ENCODE measurements around the gene NLRP4.

Gene NLRP4, protein sequence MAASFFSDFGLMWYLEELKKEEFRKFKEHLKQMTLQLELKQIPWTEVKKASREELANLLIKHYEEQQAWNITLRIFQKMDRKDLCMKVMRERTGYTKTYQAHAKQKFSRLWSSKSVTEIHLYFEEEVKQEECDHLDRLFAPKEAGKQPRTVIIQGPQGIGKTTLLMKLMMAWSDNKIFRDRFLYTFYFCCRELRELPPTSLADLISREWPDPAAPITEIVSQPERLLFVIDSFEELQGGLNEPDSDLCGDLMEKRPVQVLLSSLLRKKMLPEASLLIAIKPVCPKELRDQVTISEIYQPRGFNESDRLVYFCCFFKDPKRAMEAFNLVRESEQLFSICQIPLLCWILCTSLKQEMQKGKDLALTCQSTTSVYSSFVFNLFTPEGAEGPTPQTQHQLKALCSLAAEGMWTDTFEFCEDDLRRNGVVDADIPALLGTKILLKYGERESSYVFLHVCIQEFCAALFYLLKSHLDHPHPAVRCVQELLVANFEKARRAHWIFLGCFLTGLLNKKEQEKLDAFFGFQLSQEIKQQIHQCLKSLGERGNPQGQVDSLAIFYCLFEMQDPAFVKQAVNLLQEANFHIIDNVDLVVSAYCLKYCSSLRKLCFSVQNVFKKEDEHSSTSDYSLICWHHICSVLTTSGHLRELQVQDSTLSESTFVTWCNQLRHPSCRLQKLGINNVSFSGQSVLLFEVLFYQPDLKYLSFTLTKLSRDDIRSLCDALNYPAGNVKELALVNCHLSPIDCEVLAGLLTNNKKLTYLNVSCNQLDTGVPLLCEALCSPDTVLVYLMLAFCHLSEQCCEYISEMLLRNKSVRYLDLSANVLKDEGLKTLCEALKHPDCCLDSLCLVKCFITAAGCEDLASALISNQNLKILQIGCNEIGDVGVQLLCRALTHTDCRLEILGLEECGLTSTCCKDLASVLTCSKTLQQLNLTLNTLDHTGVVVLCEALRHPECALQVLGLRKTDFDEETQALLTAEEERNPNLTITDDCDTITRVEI

DNA sequence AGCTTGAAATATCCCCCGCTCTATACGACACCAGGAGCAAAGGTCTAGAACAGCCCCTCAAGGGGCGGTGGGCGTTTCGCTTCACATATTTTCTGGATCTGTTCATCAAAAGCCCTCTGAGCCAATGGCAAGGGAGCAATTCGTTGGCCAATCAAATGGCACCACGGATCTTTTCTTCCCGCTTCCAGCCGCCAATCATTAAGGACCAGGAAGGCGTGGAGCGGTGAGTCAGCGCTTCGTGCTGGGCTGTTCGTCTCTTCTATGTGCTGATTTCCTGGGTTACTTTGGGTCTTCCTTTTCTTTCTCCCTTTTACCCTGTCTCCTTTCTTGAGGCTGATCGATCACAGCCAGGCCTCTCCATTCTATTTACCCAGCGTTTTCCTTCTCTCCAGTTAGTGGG is at the start of gene NLRP4:
Gene NLRP4 (plus strand): TSS at position 201 of the 400 bp plus-strand sequence. CDS start 15,541 bp downstream, outside the sequence.
- no peak for DNase-seq (ENCODE audit: low read depth in 2 of 2)

DNA sequence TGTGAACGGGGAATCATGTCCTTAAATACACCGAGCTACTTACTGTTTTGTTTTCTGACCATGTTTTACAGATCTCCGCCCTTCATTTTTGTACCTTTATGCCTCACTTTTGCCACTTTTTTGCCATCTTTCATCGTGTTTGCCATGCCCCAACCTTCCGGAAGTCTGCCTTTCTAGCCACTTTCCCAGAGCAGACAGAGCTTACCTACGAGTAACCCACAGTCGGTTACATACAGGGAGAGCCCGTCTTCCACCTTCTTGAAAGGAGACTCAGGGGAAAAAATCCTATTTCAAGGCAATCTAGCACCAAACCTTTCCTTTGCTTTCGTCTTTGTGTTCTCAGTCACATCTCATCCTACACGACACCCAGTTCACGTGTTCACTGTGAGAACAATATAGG is 41.3 kb upstream of the NLRP4 start:
- no peak for DNase-seq (ENCODE audit: low read depth in 2 of 2)

GRCh38 chr19:55801416-55801815 is 34.9 kb upstream of the NLRP4 start:
- DNase-seq (ENCODE audit: low read depth in 2 of 2), result no peak

DNA sequence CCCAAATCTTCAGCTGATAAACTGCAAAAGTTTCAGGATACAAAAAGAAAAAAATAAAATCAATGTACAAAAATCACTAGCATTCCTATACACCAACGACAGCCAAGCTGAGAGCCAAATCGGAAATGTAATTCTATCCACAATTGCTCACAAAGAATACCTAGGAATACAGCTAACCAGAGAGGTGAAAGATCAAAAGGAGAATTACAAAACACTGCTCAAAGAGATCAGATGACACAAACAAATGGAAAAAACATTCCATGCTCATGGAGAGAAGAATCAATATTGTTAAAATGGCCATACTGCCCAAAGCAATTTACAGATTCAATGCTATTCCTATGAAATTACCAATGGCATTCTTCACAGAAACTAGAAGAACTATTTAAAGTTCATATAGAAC is 34.1 kb upstream of the NLRP4 start:
- no peak for DNase-seq (ENCODE audit: low read depth in 2 of 2)

- DNase-seq (ENCODE audit: low read depth in 2 of 2), result peak in 1 of 2 donors; percentile 2
Observed at GRCh38 chr19:55809381-55810058, 26.8 kb upstream of the NLRP4 start.

GRCh38 chr19:55811340-55811739 is 25.0 kb upstream of the NLRP4 start:
- no peak for DNase-seq (ENCODE audit: low read depth in 2 of 2)

GRCh38 chr19:55812449-55812848 is 23.9 kb upstream of the NLRP4 start:
- no peak for DNase-seq (ENCODE audit: low read depth in 2 of 2)

DNA sequence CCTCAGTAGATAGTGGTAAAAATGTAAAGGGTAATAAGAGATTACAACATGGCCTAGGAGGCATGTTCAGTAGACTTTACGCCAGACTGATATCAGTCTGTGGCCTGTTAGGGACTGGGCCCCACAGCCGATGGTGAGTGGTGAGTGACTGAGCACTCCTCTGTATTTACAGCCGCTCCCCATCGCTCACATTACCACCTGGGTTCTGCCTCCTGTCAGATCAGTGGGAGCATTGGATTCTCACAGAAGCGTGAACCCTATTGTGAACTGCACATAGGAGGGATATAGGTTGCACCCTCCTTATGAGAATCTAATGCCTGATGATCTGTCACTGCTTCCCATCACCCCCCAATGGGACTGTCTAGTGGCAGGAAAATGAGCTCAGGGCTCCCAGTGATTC is 22.4 kb upstream of the NLRP4 start:
- no peak for DNase-seq (ENCODE audit: low read depth in 2 of 2)

DNA sequence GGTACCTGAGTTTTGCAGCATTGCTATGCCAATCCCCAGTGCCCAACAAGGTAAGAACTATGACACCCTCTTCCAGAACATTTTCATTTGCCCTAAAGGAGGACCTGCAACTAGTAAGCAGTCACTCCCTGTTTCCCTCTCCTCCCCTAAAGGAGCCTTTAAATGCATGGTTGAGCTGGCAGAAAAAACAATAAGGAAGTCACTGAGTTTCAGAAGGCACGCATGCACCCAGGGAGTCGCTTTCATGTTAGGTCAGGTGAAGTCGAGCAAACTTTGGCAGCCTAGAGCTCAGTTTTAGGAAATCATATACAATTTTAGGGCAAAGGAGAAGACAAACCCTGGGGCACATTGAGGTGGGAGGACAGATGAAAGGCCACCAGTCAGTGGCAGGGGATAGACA is 16.3 kb upstream of the NLRP4 start:
- no peak for DNase-seq (ENCODE audit: low read depth in 2 of 2)

DNA sequence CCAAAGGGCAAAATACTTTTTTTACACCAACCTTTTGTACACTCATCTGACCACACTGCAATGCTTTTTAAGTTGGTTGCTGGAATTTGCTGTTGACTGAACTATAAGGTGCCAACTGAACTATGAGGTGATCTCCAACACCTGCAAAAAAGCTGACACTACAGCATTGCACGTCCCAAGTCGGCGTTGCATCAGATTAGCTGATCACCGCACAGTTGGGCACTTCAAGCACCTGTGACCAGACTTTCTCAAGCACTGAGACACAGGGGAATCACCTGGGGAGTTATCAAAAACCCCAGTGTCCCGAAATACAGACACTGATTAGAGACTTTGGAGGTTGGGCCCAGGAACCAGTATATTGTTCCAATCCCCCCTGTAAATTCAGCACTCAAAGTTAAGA is 5.7 kb upstream of the NLRP4 start:
- no peak for DNase-seq (ENCODE audit: low read depth in 2 of 2)

DNA sequence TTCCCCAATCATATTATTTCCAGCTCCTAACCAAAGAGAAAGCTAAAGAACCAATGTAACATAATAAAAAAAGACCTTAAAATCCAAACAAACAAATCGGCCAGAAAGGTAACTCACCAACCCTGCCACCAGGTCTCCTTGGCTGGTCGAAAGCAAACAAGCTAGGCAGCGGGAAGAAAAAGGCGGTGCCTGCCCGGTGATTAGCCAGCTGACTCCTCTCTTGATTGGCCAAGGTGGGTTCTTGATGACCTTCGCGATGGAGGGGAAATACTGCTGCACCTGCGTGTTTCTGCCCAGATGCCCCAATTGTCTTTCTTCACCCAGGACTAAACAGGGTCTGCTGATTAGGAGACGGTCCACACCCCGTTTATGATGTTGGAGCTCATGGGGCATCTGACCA is 4.5 kb upstream of the NLRP4 start, which contains the start of gene NLRP11:
Gene NLRP11 (minus strand): TSS at position 154 of the 400 bp plus-strand sequence. CDS start 13,825 bp downstream, outside the sequence.
- DNase-seq (ENCODE audit: low read depth in 2 of 2), result no peak

DNA sequence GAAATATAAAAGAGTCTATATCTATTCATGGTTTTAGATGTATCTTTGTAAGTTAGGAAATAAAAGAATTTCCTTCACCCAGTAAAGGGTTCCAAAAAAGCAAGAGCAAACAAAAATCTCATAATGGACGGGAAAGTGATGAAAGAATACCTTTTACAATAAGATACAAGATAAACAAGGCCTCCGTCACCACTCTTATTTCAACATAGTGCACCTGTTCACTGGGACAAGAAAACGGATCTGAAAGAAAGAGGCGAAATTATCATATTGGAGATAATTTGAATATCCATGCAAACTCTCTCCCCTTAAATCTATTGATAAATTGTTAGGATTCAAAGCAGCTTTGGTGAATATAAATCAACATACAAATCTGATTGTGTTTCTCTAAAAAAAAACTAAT is 3.7 kb upstream of the NLRP4 start:
- no peak for DNase-seq (ENCODE audit: low read depth in 2 of 2)

DNA sequence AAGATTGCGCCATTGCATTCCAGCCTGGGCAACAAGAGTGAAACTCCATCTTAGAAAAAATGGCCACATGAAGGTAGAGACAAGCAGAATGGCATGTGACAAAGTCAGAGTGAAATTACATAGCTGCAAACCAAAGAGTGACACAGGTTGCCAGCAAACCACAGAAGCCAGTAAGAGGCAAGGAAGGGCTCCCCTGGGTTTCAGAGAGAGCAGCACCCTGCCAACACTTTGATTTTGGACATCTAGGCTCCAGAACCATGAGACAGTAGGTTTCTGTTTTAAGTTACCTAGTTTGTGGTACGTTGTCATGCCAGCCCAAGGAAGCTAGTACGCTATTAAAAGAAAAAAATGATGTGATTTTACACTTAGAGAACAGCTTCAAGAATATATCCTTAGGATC is 1.9 kb downstream of the NLRP4 start:
- DNase-seq (ENCODE audit: low read depth in 2 of 2), result no peak

DNA sequence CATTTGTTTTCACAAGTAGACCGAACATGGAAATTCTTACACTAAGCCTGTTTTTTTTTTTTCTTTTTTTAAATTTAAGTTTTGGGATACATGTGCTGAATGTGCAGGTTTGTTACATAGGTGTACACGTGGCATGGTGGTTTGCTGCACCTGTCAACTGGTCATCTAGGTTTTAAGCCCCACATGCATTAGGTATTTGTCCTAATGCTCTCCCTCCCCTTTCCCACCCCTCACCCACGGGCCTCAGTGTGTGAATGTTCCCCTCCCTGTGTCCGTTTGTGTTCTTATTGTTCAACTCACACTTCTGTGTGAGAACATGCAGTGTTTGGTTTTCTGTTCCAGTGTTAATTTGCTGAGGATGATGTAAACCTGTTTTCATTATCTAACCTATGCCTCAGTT is 2.6 kb downstream of the NLRP4 start:
- DNase-seq (ENCODE audit: low read depth in 2 of 2), result no peak

DNA sequence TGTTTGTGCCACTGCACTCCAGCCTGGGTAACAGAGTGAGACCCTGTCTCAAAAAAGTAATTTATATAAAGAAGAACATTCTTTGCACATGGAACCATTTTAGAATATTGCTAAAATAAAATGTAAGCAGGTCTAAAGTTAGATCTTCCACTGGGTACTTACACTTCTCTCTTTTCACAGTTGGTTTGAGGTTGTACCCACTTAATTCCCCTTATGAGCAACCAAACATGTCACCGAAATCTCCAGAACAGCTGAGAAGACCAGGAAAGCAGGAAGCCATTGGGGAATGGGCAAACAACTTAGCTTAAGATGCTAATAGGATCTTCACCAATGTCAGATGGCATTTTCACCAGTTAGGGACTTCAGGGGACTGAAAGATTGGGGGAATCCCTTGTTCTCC is 18.8 kb downstream of the NLRP4 start:
- DNase-seq (ENCODE audit: low read depth in 2 of 2), result no peak

DNA sequence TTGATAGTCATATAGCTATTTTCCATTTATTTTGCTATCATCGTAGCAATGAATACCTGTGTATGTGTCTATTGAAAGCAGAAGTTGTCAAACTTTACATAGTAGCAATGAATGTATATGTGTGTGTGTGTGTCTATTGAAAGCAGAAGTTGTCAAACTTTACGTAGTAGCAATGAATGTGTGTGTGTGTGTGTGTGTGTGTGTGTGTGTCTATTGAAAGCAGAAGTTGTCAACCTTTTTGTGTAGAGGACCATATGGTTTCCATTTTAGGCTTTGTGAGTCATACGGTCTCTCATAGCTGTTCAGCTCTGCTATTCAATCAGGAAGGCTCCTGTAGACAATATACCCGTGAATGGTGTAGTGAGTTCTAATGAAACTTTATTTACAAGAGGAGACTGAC is 20.8 kb downstream of the NLRP4 start:
- no peak for DNase-seq (ENCODE audit: low read depth in 2 of 2)

DNA sequence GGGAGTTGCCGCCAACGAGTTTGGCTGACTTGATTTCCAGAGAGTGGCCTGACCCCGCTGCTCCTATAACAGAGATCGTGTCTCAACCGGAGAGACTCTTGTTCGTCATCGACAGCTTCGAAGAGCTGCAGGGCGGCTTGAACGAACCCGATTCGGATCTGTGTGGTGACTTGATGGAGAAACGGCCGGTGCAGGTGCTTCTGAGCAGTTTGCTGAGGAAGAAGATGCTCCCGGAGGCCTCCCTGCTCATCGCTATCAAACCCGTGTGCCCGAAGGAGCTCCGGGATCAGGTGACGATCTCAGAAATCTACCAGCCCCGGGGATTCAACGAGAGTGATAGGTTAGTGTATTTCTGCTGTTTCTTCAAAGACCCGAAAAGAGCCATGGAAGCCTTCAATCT is 21.6 kb downstream of the NLRP4 start:
- DNase-seq (ENCODE audit: low read depth in 2 of 2), result no peak

- no peak for DNase-seq (ENCODE audit: low read depth in 2 of 2)
Observed at GRCh38 chr19:55858401-55858800, 22.1 kb downstream of the NLRP4 start.

- DNase-seq (ENCODE audit: low read depth in 2 of 2), result no peak
Observed at GRCh38 chr19:55858969-55859368, 22.6 kb downstream of the NLRP4 start.

- DNase-seq (ENCODE audit: low read depth in 2 of 2), result no peak
Observed at GRCh38 chr19:55866521-55866920, 30.2 kb downstream of the NLRP4 start.

- no peak for DNase-seq (ENCODE audit: low read depth in 2 of 2)
Observed at GRCh38 chr19:55867101-55867500, 30.8 kb downstream of the NLRP4 start.

DNA sequence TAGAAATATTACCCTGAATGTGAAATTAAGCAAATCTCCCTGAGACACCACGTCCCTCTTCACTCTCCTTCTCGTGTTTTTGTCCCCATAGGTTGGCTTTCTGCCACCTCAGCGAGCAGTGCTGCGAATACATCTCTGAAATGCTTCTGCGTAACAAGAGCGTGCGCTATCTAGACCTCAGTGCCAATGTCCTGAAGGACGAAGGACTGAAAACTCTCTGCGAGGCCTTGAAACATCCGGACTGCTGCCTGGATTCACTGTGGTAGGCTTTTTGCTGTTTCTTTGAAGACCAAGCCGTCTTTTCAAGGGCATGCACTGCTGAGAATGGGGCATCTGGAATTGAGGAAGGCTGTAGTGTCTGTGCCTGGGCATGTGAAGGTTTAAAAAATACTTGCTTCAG is 34.4 kb downstream of the NLRP4 start:
- DNase-seq (ENCODE audit: low read depth in 2 of 2), result no peak
